Measurements from ENCODE around the gene MANEA. TPM values are rescaled to one million over a fixed set of nuclear protein-coding genes. Genes with fewer than 3 reads are reported as not detected.

The MANEA gene
- total and polyA plus RNA-seq, 2 experiments from 2014 or later = 4.7 to 15.3 TPM

GRCh38 chr6:95614094-95614493 is 36.8 kb downstream of the MANEA start:
- H3K4me3 ChIP-seq = no peak overlapping the region
- H3K27me3 ChIP-seq = no peaks in the 10 kb centered on the region
- H4K20me1 ChIP-seq (ENCODE audit: insufficient read depth, poor library complexity, severe bottlenecking) = no peaks in the 10 kb centered on the region
- no peaks in the 10 kb centered on the region for H3K79me2 ChIP-seq
- no peak for TF ChIP-seq EZH2phosphoT487 (IDR thresholded peaks at IDR 0.05; ENCODE audit: low read depth, severe bottlenecking, unreplicated experiment)
- no peak for TF ChIP-seq EZH2 (IDR thresholded peaks at IDR 0.05; ENCODE audit: borderline replicate concordance)
- TF ChIP-seq CTCF (IDR thresholded peaks at IDR 0.05; ENCODE audit: poor library complexity) = no peak
- H3K9me3 ChIP-seq (ENCODE audit: low read depth) = no peaks in the 10 kb centered on the region
- H3K36me3 ChIP-seq (replicated peaks; ENCODE audit: insufficient read depth, low read depth) = no peaks in the 10 kb centered on the region
- no peak overlapping the region for H3K4me2 ChIP-seq
- H3K4me1 ChIP-seq (ENCODE audit: insufficient read depth) = no peaks in the 10 kb centered on the region
- DNase-seq (ENCODE audit: low spot score) = no peak
- WGBS (ENCODE audit: low lambda C conversion rate, missing lambda C conversion rate) = 87% methylated on average over 3 of the region's 3 CpGs
- no peaks in the 10 kb centered on the region for H3K9me2 ChIP-seq (replicated peaks; ENCODE audit: insufficient read depth)
- H3K27ac ChIP-seq = no peak overlapping the region
- no peak overlapping the region for H2AFZ ChIP-seq

- Histone ChIP-seq H3K27me3 (no peaks in the 10 kb centered on the region), H4K20me1 (ENCODE audit: insufficient read depth, poor library complexity, severe bottlenecking) (no peaks in the 10 kb centered on the region), H3K79me2 (no peaks in the 10 kb centered on the region), H2AFZ (no peak overlapping the region), H3K36me3 (replicated peaks; ENCODE audit: insufficient read depth, low read depth) (no peaks in the 10 kb centered on the region), H3K4me2 (no peak overlapping the region), H3K27ac (no peak overlapping the region), H3K9me3 (ENCODE audit: low read depth) (no peaks in the 10 kb centered on the region), H3K4me3 (no peak overlapping the region), H3K4me1 (ENCODE audit: insufficient read depth) (no peaks in the 10 kb centered on the region), H3K9me2 (replicated peaks; ENCODE audit: insufficient read depth) (no peaks in the 10 kb centered on the region)
- TF ChIP-seq EZH2 (IDR thresholded peaks at IDR 0.05; ENCODE audit: borderline replicate concordance) = no peak
- no peak for TF ChIP-seq CTCF (IDR thresholded peaks at IDR 0.05; ENCODE audit: poor library complexity)
- TF ChIP-seq EZH2phosphoT487 (IDR thresholded peaks at IDR 0.05; ENCODE audit: low read depth, severe bottlenecking, unreplicated experiment) = no peak
- no peak for DNase-seq (ENCODE audit: low spot score)
- WGBS (ENCODE audit: low lambda C conversion rate, missing lambda C conversion rate) = 44% methylated on average over 2 of the region's 2 CpGs
These were observed 52.2 kb downstream of the MANEA start for GRCh38 chr6:95629551-95629950.

- TF ChIP-seq EZH2 (IDR thresholded peaks at IDR 0.05; ENCODE audit: borderline replicate concordance) (no peak), EZH2phosphoT487 (IDR thresholded peaks at IDR 0.05; ENCODE audit: low read depth, severe bottlenecking, unreplicated experiment) (no peak), CTCF (IDR thresholded peaks at IDR 0.05; ENCODE audit: poor library complexity) (no peak)
- Histone ChIP-seq H3K4me2 (no peak overlapping the region), H3K27me3 (no peaks in the 10 kb centered on the region), H3K79me2 (no peaks in the 10 kb centered on the region), H3K9me3 (ENCODE audit: low read depth) (no peaks in the 10 kb centered on the region), H3K4me1 (ENCODE audit: insufficient read depth) (no peaks in the 10 kb centered on the region), H3K36me3 (replicated peaks; ENCODE audit: insufficient read depth, low read depth) (no peaks in the 10 kb centered on the region), H2AFZ (no peak overlapping the region), H3K9me2 (replicated peaks; ENCODE audit: insufficient read depth) (no peaks in the 10 kb centered on the region), H3K27ac (no peak overlapping the region), H3K4me3 (no peak overlapping the region), H4K20me1 (ENCODE audit: insufficient read depth, poor library complexity, severe bottlenecking) (no peaks in the 10 kb centered on the region)
- WGBS (ENCODE audit: low lambda C conversion rate, missing lambda C conversion rate) = 93% methylated on average over 25 of the region's 25 CpGs
- no peak for DNase-seq (ENCODE audit: low spot score)
These were observed 59.5 kb downstream of the MANEA start for GRCh38 chr6:95636552-95637431.

Data from hepatocyte (in vitro differentiated cells).